ENCODE data around the gene HOTAIR. TPM values are rescaled to one million over a fixed set of nuclear protein-coding genes. Genes with fewer than 3 reads are reported as not detected.

HOTAIR gene
- total and polyA plus RNA-seq, 4 donors, result not detected

GRCh38 chr12:53990311-53991076 is 15.7 kb upstream of the HOTAIR start:
- WGBS, result 6% methylated on average over 27 of the region's 27 CpGs
- peaks cover 0 to under 1% (median 0%) of the 10 kb centered on the region in 4 donors for H3K9me3 ChIP-seq (ENCODE audit: control insufficient read depth in 4 of 4, low read length in 3 of 4)
- TF ChIP-seq FOXA1 (IDR thresholded peaks at IDR 0.05) (no peak), ATF3 (IDR thresholded peaks at IDR 0.05) (no peak)
- no peak overlapping the region for H3K9ac ChIP-seq (ENCODE audit: low read depth in 1 of 2, low read length in 2 of 2)
- H3K27ac ChIP-seq (ENCODE audit: low read depth in 1 of 2, low read length in 2 of 2), result no peak overlapping the region
- DNase-seq (ENCODE audit: low spot score), result no peak
- H3K4me3 ChIP-seq (ENCODE audit: low read depth in 1 of 3, low read length in 3 of 3), result no peak overlapping the region
- no peaks in the 10 kb centered on the region for H3K36me3 ChIP-seq (ENCODE audit: control insufficient read depth in 4 of 4, insufficient read depth in 3 of 4, low read depth in 1 of 4, low read length in 3 of 4)
- H3K4me1 ChIP-seq (ENCODE audit: control insufficient read depth in 4 of 4, insufficient read depth in 4 of 4, low read length in 3 of 4), result peaks cover 15 to 26% (median 16%) of the 10 kb centered on the region in 4 donors
- H3K27me3 ChIP-seq (ENCODE audit: control insufficient read depth in 4 of 4, insufficient read depth in 4 of 4, low read length in 3 of 4), result peaks cover 12 to 47% (median 27%) of the 10 kb centered on the region in 4 donors

DNA sequence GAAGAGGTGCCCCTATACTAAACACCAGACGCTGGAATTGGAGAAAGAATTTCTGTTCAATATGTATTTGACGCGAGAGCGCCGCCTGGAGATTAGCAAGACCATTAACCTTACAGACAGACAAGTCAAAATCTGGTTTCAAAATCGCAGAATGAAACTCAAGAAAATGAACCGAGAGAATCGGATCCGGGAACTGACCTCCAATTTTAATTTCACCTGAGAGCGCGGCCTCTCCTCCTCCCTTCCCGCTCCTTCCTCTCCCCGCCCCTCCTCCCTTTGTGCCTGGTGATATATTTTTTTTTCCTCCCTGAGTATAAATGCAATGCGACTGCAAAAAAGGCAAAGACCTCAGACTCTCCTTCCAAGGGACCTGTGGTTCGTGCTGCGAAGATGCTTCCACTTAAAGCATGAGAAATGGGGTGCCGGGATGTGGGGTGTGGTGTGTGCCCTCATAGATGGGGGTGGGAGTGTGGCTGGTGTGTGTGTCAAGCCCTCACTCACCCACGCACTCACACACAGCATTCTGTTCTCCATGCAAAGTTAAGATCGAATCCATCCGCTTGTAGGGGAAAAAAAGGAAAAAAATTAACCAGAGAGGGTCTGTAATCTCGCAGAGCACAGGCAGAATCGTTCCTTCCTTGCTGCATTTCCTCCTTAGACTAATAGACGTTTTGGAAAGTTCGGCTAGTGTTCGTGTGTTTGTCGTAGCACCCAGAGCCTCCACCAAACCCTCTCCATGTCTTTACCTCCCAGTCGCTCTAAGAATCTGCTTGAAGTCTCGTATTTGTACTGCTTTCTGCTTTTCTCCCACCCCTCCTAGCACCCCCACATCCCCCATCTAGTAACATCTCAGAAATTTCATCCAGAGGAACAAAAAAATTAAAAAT is 14.7 kb upstream of the HOTAIR start:
- Histone ChIP-seq H3K4me3 (ENCODE audit: low read depth in 1 of 3, low read length in 3 of 3) (no peak overlapping the region), H3K27me3 (ENCODE audit: control insufficient read depth in 4 of 4, insufficient read depth in 4 of 4, low read length in 3 of 4) (peaks cover 12 to 39% (median 28%) of the 10 kb centered on the region in 4 donors), H3K36me3 (ENCODE audit: control insufficient read depth in 4 of 4, insufficient read depth in 3 of 4, low read depth in 1 of 4, low read length in 3 of 4) (no peaks in the 10 kb centered on the region), H3K27ac (ENCODE audit: low read depth in 1 of 2, low read length in 2 of 2) (no peak overlapping the region), H3K9me3 (ENCODE audit: control insufficient read depth in 4 of 4, low read length in 3 of 4) (peaks cover 0 to 3% (median 1%) of the 10 kb centered on the region in 4 donors), H3K9ac (ENCODE audit: low read depth in 1 of 2, low read length in 2 of 2) (no peak overlapping the region), H3K4me1 (ENCODE audit: control insufficient read depth in 4 of 4, insufficient read depth in 4 of 4, low read length in 3 of 4) (peaks cover 5 to 17% (median 12%) of the 10 kb centered on the region in 4 donors)
- DNase-seq (ENCODE audit: low spot score), result no peak
- 7% methylated on average over 28 of the region's 28 CpGs for whole genome bisulfite sequencing
- peak; percentile 21 for TF ChIP-seq CTCF (IDR thresholded peaks at IDR 0.05; ENCODE audit: low read depth, low read length, missing input control)
- TF ChIP-seq EGR1 (IDR thresholded peaks at IDR 0.05; ENCODE audit: low read depth in 2 of 2), result no peak
- TF ChIP-seq RAD21 (IDR thresholded peaks at IDR 0.05), result peak; percentile 47 to 61
- no peak for TF ChIP-seq RXRA (IDR thresholded peaks at IDR 0.05)
- TF ChIP-seq SP1 (IDR thresholded peaks at IDR 0.05), result no peak

- 16% methylated on average over 5 of the region's 5 CpGs for WGBS
- Histone ChIP-seq H3K36me3 (ENCODE audit: control insufficient read depth in 4 of 4, insufficient read depth in 3 of 4, low read depth in 1 of 4, low read length in 3 of 4) (no peaks in the 10 kb centered on the region), H3K4me3 (ENCODE audit: low read depth in 1 of 3, low read length in 3 of 3) (no peak overlapping the region), H3K27me3 (ENCODE audit: control insufficient read depth in 4 of 4, insufficient read depth in 4 of 4, low read length in 3 of 4) (peaks cover 13 to 39% (median 25%) of the 10 kb centered on the region in 4 donors), H3K9ac (ENCODE audit: low read depth in 1 of 2, low read length in 2 of 2) (no peak overlapping the region), H3K9me3 (ENCODE audit: control insufficient read depth in 4 of 4, low read length in 3 of 4) (peaks cover 0 to 4% (median 2%) of the 10 kb centered on the region in 4 donors), H3K4me1 (ENCODE audit: control insufficient read depth in 4 of 4, insufficient read depth in 4 of 4, low read length in 3 of 4) (peaks cover 3 to 14% (median 10%) of the 10 kb centered on the region in 4 donors), H3K27ac (ENCODE audit: low read depth in 1 of 2, low read length in 2 of 2) (no peak overlapping the region)
- no peak for TF ChIP-seq ATF3 (IDR thresholded peaks at IDR 0.05)
- TF ChIP-seq HNF4G (IDR thresholded peaks at IDR 0.05), result no peak
- no peak for TF ChIP-seq FOXA2 (IDR thresholded peaks at IDR 0.05)
- TF ChIP-seq NR2F2 (IDR thresholded peaks at IDR 0.05), result no peak
- no peak for DNase-seq (ENCODE audit: low spot score)
Observed at GRCh38 chr12:53988541-53989226, 13.9 kb upstream of the HOTAIR start.
